NCI-H2081 (cell line): Measurements from ENCODE around the gene ATG13.
"Not testable (repeated sequence)": the region's sequence is repeated elsewhere in the genome, so short reads cannot be mapped to it uniquely, and the experiment has no call there.

Source experiments
- DNase-seq, 2 experiments: peaks; one replicate each; lab custom pipeline; 2025; lab: John Stamatoyannopoulos, UW

The ATG13 gene

DNA sequence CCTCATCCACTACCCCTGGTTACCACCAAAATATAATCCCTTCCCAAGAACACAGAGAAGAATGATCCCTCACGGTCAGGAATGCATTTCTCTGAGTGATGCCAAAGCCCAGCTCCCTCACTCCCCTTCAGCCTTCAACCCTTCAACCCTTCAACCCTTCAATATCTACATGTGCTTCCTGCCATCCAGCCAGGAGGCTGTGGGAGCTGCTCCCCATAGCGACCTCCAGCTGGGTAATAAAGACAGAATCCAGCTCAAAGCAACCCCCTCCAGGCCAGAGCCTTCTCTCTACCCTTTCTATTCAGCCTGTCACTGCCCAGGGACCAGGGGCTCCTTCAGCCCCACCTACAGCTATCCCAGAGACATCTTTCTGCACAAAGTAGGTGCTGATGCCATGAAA, 80.4 kb downstream of the ATG13 start:
- DNase-seq, result no peak

DNA sequence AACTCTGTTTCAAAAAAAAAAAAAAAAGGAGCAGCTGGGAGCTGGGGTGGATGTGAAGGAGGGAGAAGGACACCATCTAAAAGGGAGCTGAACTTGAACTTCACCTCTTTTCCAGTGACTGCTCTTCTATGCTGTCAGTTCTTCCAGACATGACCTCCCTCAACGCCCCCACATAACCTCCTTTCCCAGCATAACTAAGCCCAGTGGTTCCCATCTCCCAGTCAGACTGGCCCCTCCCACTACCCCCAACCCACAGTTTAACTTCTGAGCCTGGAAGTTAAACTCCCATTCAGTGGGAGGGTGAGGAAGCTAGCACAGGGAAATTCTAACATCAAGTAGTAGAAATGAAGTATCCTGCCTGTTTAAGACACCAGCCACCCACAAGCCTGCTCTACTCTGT, 81.2 kb downstream of the ATG13 start:
- no peak for DNase-seq

DNA sequence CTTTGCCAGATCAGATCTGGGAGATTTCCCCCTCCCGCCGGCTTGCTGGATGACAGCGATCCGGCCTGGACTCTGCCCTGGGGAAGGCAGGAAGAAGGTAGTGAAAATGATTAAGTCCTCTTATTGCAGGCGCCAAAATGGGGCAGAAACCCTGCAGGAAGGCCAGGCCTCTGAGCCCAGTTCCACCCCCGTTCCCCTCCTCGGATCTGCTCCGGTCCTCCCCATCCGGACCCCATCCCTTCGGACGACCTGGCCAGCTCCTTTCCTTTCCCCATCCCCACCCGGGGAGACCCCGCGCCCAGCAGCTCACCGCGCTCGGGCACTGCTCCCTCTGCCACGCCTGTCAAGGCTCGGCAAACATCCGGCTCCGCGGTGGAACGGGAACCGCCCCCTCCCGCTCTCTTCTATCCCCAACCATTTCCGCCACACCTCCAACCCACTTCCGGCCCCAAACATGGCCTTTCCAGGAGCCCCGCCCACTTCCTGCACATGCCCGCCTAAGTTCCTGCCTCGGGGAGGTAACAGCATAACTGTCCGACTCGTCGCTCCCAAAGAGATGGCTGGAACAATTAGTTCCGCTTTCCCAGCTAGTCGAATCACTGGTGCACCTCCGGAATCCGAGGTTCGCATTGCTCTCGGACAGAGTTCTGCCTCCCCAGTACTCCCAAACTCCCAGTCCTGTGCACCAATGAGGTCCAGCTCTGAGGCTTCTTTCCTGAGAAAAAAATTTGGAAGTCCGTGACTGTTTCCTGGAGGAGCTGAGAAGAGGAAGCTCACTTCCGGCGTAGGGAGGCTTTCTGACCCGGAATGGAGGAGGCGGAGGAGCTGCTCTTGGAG, 83.1 kb downstream of the ATG13 start, which contains the start of the genes ARHGAP1 and ZNF408:
ARHGAP1 (minus strand) TSS at position 379 of the 837 bp plus-strand sequence. CDS start 4,512 bp downstream, outside the sequence.
ZNF408 (plus strand) TSS at position 791 of the 837 bp plus-strand sequence; CDS start at position 808, 17 bp downstream.
- DNase-seq, result peak; percentile 99 to 100

- DNase-seq, result no peak
Measured at GRCh38 chr11:46701078-46701654, 83.8 kb downstream of the ATG13 start.

DNA sequence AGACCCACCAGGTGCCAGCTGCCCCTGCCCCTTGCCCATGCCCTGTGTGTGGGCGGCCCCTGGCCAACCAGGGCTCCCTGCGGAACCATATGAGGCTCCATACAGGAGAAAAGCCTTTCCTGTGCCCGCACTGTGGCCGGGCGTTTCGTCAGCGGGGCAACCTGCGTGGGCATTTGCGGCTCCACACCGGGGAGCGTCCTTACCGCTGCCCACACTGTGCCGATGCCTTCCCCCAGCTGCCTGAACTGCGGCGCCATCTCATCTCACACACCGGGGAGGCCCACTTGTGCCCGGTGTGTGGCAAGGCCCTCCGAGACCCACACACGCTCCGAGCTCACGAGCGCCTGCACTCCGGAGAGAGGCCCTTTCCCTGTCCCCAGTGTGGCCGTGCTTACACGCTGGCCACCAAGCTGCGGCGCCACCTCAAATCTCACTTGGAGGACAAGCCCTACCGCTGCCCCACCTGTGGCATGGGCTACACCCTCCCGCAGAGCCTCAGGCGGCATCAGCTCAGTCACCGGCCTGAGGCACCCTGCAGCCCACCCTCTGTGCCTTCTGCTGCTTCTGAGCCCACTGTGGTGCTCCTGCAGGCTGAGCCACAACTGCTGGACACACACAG, 87.8 kb downstream of the ATG13 start:
- DNase-seq, result no peak

- no peak for DNase-seq
Measured at GRCh38 chr11:46706886-46707285, 89.5 kb downstream of the ATG13 start.

- not testable (repeated sequence) for DNase-seq
Measured at GRCh38 chr11:46709351-46709750, 92.0 kb downstream of the ATG13 start.

GRCh38 chr11:46710821-46711269, 93.5 kb downstream of the ATG13 start:
- no peak for DNase-seq

DNA sequence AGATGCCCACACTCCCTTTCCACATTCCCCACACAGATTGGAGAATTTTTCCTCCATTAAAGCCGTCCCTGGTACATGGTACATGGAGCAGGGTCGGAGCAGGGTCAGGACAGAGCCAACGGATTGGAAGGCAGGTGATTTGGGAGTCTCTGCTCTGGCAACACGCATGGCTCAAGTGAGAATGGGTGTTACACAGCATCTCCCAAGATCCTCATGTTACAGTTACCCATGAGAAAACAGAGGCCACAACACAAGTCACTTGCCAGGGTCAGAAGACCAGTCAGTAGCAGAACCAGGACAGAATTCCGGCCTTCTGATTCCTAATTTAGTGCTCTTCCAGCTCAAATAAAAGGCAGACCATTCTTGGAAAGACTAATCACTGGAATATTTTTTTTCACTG, 94.0 kb downstream of the ATG13 start:
- no peak for DNase-seq

DNA sequence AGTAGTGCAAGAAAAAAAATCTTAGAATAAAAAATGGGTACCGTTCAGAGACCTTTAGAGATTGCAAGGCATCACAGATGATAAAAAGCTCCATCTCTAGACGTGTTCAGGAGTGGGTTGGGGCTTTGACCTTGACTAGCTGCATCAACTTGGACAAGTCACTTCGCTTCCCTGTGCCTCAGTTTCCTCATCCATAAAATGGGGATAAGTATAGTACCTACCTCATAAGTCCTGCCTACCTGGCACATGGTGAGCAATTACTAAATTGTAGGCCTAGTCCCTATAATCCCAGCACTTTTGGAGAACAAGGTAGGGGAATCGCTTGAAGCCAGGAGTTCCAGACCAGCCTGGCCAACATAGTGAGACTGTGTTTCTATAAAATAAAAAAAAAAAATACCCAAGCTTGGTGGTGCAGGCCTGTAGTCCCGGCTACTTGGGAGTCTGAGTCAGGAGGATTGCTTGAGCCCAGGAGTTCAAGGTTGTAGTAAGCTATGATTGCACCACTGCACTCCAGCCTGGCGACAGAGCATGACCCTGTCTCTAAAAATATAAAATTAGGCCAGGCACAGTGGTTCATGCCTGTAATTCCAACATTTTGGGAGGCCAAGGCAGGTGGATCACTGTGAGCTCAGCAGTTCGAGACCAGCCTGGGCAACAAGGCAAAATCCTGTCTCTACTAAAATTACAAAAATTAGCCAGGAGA, 95.7 kb downstream of the ATG13 start:
- no peak for DNase-seq

DNA sequence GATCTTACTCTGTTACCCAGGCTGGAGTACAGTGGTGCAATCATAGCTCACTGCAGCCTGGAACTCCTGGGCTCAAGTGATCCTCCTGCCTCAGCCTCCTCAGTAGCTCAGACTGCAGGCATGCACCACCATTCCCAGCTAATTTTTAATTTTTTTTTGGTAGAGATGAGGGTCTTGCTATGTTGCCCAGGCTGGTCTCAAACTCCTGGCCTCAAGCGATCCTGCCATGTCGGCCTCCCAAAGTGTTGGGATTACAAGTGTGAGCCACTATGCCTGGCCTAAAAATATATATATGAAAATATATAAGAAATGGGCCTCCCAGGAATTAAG, 100.4 kb downstream of the ATG13 start:
- DNase-seq, result not testable (repeated sequence)

DNA sequence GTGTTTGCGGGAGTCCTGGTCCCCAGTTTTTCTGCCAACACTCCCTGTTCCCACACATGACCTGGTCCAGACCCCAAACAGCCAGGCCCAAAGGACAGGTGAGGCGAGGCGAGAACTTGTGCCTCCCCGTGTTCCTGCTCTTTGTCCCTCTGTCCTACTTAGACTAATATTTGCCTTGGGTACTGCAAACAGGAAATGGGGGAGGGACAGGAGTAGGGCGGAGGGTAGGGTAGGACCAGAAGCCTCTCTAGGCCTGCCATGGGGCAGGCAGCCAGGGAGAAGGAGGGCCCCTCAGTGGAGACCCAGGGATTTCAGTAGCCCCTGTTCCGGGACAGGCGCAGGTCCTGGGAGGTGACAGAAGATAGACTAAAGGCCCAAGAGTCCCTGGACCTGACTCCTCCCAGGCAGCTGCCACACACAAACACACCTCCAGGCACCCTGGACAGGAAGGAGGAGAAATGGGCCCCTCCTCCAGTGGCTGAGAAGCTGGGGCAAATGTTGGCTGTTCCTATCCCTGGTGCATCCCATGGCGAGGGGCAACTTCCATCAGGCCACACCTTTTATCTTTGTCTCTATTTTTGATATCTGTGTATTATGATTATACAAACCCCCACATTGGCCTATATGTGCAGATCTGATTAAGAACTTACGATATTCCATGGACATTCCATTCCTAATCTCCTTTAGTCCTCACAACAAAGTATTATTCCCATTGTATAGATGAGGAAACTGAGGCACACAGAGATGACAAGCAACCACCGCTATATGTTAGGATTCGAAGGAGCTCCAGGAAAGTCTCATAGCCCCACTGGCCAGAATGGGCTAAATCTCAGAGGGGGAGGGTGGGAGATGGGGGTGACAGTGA, 101.0 kb downstream of the ATG13 start:
- DNase-seq, result peak; percentile 64 to 84

GRCh38 chr11:46719048-46719542, 101.7 kb downstream of the ATG13 start, which contains the start of gene F2:
Gene F2 (plus strand): TSS chr11:46719213. CDS start chr11:46719236, 23 bp downstream.
- DNase-seq, result no peak

DNA sequence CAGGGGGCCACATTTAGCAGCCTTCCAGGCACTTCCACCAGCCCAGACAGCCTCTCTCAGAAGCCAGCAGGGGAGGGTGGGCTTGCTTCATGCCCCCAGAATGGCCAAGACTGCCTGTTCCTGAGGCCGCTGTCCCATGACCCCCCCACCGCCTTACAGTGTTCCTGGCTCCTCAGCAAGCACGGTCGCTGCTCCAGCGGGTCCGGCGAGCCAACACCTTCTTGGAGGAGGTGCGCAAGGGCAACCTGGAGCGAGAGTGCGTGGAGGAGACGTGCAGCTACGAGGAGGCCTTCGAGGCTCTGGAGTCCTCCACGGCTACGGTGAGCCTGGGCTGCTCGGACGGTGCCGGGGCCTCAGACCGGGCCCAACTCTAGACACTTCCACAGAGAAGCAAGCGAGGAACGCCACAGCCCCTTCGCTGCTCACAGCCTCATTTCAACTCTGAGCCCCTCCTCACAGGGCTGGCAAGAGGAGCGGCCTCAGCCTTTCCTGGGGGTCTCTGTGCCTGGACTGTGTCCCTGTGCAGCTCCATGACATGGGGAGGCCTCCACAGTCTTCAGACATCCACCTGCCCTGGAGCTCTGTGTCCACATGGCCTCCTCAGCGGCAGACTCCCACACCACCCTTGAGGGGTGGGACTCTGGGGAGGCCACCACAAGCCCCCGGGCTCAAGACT, 102.3 kb downstream of the ATG13 start:
- no peak for DNase-seq

DNA sequence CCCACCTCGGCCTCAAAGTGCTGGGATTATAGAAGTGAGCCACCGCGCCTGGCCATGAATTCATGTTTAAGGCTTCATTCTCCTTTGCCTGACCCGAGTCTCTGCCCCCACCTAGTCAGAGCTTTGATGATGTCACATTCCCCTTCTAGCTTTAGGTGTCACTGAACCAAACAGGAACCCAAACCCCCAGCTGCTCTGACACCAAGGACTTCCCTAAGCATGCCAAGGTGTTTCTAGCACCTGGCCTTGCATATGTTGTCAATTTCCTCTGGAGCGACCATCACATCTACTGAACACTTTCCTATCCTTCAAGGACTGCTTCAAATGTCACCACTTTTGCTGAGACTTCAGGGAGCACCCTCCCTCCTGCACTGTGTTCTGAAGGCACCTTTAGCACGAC, 103.9 kb downstream of the ATG13 start:
- no peak for DNase-seq

DNA sequence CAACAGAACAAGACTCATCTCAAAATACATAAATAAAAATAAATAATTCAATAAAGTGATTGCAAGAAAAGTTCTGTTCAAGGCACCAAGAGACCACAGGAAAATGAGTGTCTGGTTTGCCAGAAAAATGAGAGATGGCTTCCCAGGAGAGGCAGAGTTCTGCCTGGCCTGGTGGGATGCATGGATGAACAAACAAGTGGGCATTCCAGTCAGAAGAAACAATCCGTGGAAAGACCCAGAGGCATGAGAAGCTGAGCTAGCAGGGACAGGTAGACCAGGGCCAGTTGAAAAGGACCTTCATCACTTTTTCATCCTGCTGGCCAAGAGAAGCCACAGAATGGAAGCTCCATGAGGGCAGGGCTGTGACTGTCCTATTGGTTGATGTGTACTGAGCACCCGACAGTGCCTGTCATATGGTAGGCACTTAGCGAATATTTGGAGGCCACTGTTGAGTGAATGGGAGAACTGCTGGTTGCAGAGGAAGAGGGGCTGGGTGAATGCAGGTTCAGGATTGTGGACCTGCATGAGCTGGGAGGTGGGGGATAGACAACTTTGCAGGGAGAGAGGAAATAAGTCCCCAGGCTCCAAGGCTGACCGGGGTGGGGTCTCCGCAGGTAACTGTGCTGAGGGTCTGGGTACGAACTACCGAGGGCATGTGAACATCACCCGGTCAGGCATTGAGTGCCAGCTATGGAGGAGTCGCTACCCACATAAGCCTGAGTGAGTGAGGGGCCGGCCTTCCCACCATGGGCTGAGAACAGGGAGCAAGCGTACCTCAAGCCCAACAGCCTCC, 105.4 kb downstream of the ATG13 start:
- DNase-seq, result no peak

GRCh38 chr11:46723359-46723680, 106.0 kb downstream of the ATG13 start:
- DNase-seq, result no peak

GRCh38 chr11:46724088-46724487, 106.7 kb downstream of the ATG13 start:
- DNase-seq, result peak; percentile 23 to 48
